Gastroesophageal sphincter (tissue), 3 donors: ENCODE results near the gene CIZ1.

ENCODE experiments used
- CTCF ChIP-seq, 4 experiments: fragments of 200-600 bp in 2 of 4; fragments of 450-650 bp in 2 of 4; sonication (generic) in 1 of 4; IDR thresholded peaks; one replicate each; pipeline ENCODE4 v1.5.1; 2017 to 2019; ENCODE audit warnings: antibody characterized with exemption in 4 of 4, mild to moderate bottlenecking in 2 of 4, moderate library complexity in 2 of 4
- EP300 ChIP-seq: sonication (generic); formaldehyde crosslinking; IDR thresholded peaks from one replicate; pipeline ENCODE4 v1.6.1; 2017; ENCODE audit warnings: antibody characterized with exemption, mild to moderate bottlenecking
- POLR2A ChIP-seq, 2 donors: fragments of 450-650 bp; IDR thresholded peaks; one replicate each; pipeline ENCODE4 v1.6.1; 2017; ENCODE audit warnings: antibody characterized with exemption in 2 of 2, mild to moderate bottlenecking in 2 of 2, moderate library complexity in 1 of 2

DNA sequence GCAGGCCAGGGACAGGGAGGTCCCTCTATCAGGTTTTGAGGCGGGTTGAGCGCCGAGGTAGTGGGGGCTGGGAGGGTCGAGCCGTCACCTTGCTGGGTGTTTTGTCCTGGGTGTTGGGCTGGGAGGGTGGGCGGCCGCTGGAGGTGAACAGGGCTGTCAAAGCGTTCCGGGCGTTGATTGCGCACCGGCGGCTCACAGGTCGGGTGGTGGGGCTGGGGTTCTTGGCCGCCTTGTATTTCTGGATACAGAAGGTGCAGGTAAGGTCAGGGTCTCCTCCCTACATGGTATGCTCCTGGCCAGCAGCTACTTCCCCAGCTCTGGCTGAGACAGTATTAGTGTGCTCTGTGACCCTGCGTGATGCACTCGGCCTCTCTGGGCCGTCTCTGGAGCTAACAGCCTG is 25.2 kb downstream of the CIZ1 start:
- TF ChIP-seq CTCF (IDR thresholded peaks at IDR 0.05) (no peak), POLR2A (IDR thresholded peaks at IDR 0.05) (no peak), EP300 (no peak)
